HCT116 (cell line): ENCODE results near the gene RHOG. TPM values are rescaled to one million over a fixed set of nuclear protein-coding genes. Genes with fewer than 3 reads are reported as not detected.

Source experiments
- ATAC-seq: fragments of 200-7000 bp; cut with Tn5 transposase; 2 replicates; pipeline ENCODE4 v1.9.1; 2020; ENCODE audit warnings: mild to moderate bottlenecking, moderate library complexity
- BruUV-seq: library from RNA; stranded (reverse); fragments of 400-500 nt; replicated peaks from 2 replicates; lab custom pipeline; 2021; lab: Mats Ljungman, UMichigan
- CTCF ChIA-PET: fragments of 300-600 bp; sonication (Branson Sonifier 250); formaldehyde crosslinking; loops from one replicate; lab custom pipeline; 2021; ENCODE audit warnings: antibody characterized with exemption; lab: Charles Lee
- POLR2A ChIA-PET: fragments of 300-600, 350-600 bp; sonication (Branson Sonifier 250); formaldehyde crosslinking; loops from one replicate; lab custom pipeline; 2021; ENCODE audit warnings: antibody characterized with exemption; lab: Charles Lee
- RAD21 ChIA-PET, 2 experiments: fragments of 300-600 bp; sonication (Branson Sonifier 250); formaldehyde crosslinking; loops; one replicate each; lab custom pipeline; 2023; ENCODE audit warnings: low total read pairs in 2 of 2; ENCODE audit not compliant: uncharacterized antibody in 2 of 2, unreplicated experiment in 2 of 2, low non-redundant PET in 1 of 2; lab: Charles Lee
- DNase-seq: peaks from one replicate; pipeline ENCODE4 v3.0.0-alpha.2; 2010; ENCODE audit warnings: low read depth, low spot score
- H2AFZ ChIP-seq: fragments of 200-600 bp; shearing (Covaris generic), sonication (generic); 2 replicates; pipeline ENCODE4 v1.6.1; 2017; ENCODE audit warnings: low read depth, mixed run types, mixed read lengths, antibody characterized with exemption, low read length; ENCODE audit not compliant: poor library complexity, severe bottlenecking
- H3K27ac ChIP-seq: 2 replicates; pipeline ENCODE4 v1.5.1; 2012; ENCODE audit warnings: low read depth, low read length
- H3K27me3 ChIP-seq: fragments of 200-600 bp; sonication (generic); 2 replicates; pipeline ENCODE4 v1.6.1; 2016; ENCODE audit warnings: mixed run types, low read length, mixed read lengths; ENCODE audit not compliant: insufficient read depth
- H3K36me3 ChIP-seq, 2 experiments: fragments of 200-500 bp in 1 of 2; fragments of 200-600 bp in 1 of 2; sonication (Bioruptor generic) in 1 of 2; sonication (generic) in 1 of 2; 2 replicates each; pipeline versions ENCODE4 v1.5.1 to v1.6.1; 2014 to 2016; ENCODE audit warnings: low read length in 2 of 2, inconsistent platforms in 1 of 2, mixed read lengths in 1 of 2, mixed run types in 1 of 2; ENCODE audit not compliant: insufficient read depth in 2 of 2, control insufficient read depth in 1 of 2
- H3K4me1 ChIP-seq, 2 experiments: fragments of 200-600 bp in 1 of 2; sonication (generic) in 1 of 2; 2 replicates each; pipeline versions ENCODE4 v1.5.1 to v1.6.1; 2012 to 2017; ENCODE audit warnings: low read length in 2 of 2, inconsistent platforms in 1 of 2, mild to moderate bottlenecking in 1 of 2, mixed read lengths in 1 of 2, mixed run types in 1 of 2, moderate library complexity in 1 of 2; ENCODE audit not compliant: insufficient read depth in 2 of 2, control insufficient read depth in 1 of 2
- H3K4me2 ChIP-seq: fragments of 200-600 bp; sonication (generic); 2 replicates; pipeline ENCODE4 v1.6.1; 2017; ENCODE audit warnings: mixed run types, low read length, mixed read lengths
- H3K4me3 ChIP-seq, 2 experiments: fragments of 200-600 bp in 1 of 2; sonication (generic) in 1 of 2; replicated peaks in 1 of 2; 2 replicates each; pipeline ENCODE4 v1.5.1; 2011 to 2016; ENCODE audit warnings: low read length in 2 of 2, control low read depth in 1 of 2, low read depth in 1 of 2, mild to moderate bottlenecking in 1 of 2, mixed read lengths in 1 of 2, mixed run types in 1 of 2
- H3K79me2 ChIP-seq: fragments of 200-600 bp; sonication (generic); 2 replicates; pipeline ENCODE4 v1.6.1; 2017; ENCODE audit warnings: mild to moderate bottlenecking, mixed run types, low read length, moderate library complexity, mixed read lengths; ENCODE audit not compliant: insufficient read depth
- H3K9ac ChIP-seq: fragments of 200-600 bp; sonication (generic); 2 replicates; pipeline ENCODE4 v1.6.1; 2016; ENCODE audit warnings: low read length, mixed read lengths
- H3K9me2 ChIP-seq: fragments of 200-600 bp; sonication (generic), shearing (Covaris generic); 2 replicates; pipeline ENCODE4 v1.6.1; 2017; ENCODE audit warnings: mixed run types, mild to moderate bottlenecking, moderate library complexity; ENCODE audit not compliant: insufficient read depth
- H3K9me3 ChIP-seq, 2 experiments: fragments of 200-500 bp in 1 of 2; fragments of 200-600 bp in 1 of 2; sonication (Bioruptor generic) in 1 of 2; sonication (generic) in 1 of 2; 2 replicates each; pipeline ENCODE4 v1.6.1; 2014 to 2017; ENCODE audit warnings: low read length in 2 of 2, mixed read lengths in 2 of 2, inconsistent platforms in 1 of 2, low read depth in 1 of 2, mild to moderate bottlenecking in 1 of 2, mixed run types in 1 of 2, moderate library complexity in 1 of 2; ENCODE audit not compliant: control insufficient read depth in 1 of 2, insufficient read depth in 1 of 2
- H4K20me1 ChIP-seq: fragments of 200-600 bp; sonication (generic), shearing (Covaris generic); 2 replicates; pipeline ENCODE4 v1.6.1; 2017; ENCODE audit warnings: mixed run types, mild to moderate bottlenecking, moderate library complexity; ENCODE audit not compliant: insufficient read depth
- SRF ChIP-seq: IDR thresholded peaks from 2 replicates; pipeline ENCODE4 v1.6.1; 2012; ENCODE audit warnings: low read depth
- ZFX ChIP-seq: fragments of 450-650 bp; IDR thresholded peaks from 2 replicates; pipeline ENCODE4 v1.6.1; 2017
- intact Hi-C: fragments of 100-400 bp; cut with micrococcal nuclease; formaldehyde crosslinking; loops from 2 replicates; pipeline ENCODE4 v1.10.0; 2022
- total RNA-seq: library from RNA; stranded (reverse); gene quantifications from one replicate; pipeline ENCODE4 v1.2.1, GENCODE V29; 2021; ENCODE audit not compliant: unreplicated experiment

The RHOG gene
- total RNA-seq, 1 experiment from 2014 or later: 49.1 TPM

GRCh38 chr11:3838504-3838903 is 2.3 kb downstream of the RHOG start:
- CTCF ChIA-PET: interaction anchor here (1.2 to 2.3 kb wide), 2 partner anchors 16 to 234 kb away, joined by 4 to 7 read pairs; partner anchors contain the start of gene STIM1

GRCh38 chr11:3837793-3838192 is 3.0 kb downstream of the RHOG start:
- CTCF ChIA-PET: interaction anchor here (1.5 to 2.3 kb wide), 2 partner anchors 12 to 235 kb away, joined by 4 to 7 read pairs; no protein-coding TSS in a partner anchor
- Histone ChIP-seq H3K36me3 (peaks cover 2 to 5% of the 10 kb centered on the region in 2 experiments; a peak in 1 of 4 replicates), H3K27me3 (no peaks in the 10 kb centered on the region), H3K4me2 (no peak overlapping the region), H3K4me1 (peaks cover 11 to 36% of the 10 kb centered on the region in 2 experiments), H3K9me3 (no peaks in the 10 kb centered on the region), H3K9ac (no peak overlapping the region), H3K27ac (no peak overlapping the region), H4K20me1 (no peaks in the 10 kb centered on the region), H3K4me3 (no peak overlapping the region), H2AFZ (no peak overlapping the region), H3K79me2 (peaks cover 75% of the 10 kb centered on the region), H3K9me2 (no peaks in the 10 kb centered on the region)
- ATAC-seq (no peak), DNase-seq (no peak)
- POLR2A ChIA-PET: no interaction called here
- RAD21 ChIA-PET: no interaction called here
- TF ChIP-seq ZFX: no peak
- intact Hi-C loops: no loop called here
- BruUV-seq: no TSS peak

More at GRCh38 chr11:3838504-3838903, 2.3 kb downstream of the RHOG start:
- Histone ChIP-seq H3K36me3 (peaks cover 2 to 5% of the 10 kb centered on the region in 2 experiments; a peak in 1 of 4 replicates), H3K9me2 (no peaks in the 10 kb centered on the region), H3K9me3 (no peaks in the 10 kb centered on the region), H3K27me3 (no peaks in the 10 kb centered on the region), H3K4me1 (peaks cover 11 to 36% of the 10 kb centered on the region in 2 experiments), H3K9ac (no peak overlapping the region), H3K27ac (no peak overlapping the region), H3K4me3 (no peak overlapping the region), H3K79me2 (peaks cover 69% of the 10 kb centered on the region), H4K20me1 (no peaks in the 10 kb centered on the region), H2AFZ (no peak overlapping the region), H3K4me2 (peak overlapping the region; percentile 92; the same call in 1 of the 2 replicates)
- RAD21 ChIA-PET: no interaction called here
- POLR2A ChIA-PET: no interaction called here
- ATAC-seq: no peak
- no TSS peak for BruUV-seq
- intact Hi-C loops: no loop called here
- no peak for DNase-seq
- TF ChIP-seq SRF: no peak
